Keratinocyte (primary cell): ENCODE results near the gene CAPNS2. TPM values are rescaled to one million over a fixed set of nuclear protein-coding genes. Genes with fewer than 3 reads are reported as not detected.

Source experiments
- DNase-seq: peaks from one replicate; pipeline ENCODE4 v3.0.0-alpha.2; 2011; ENCODE audit warnings: low read depth, missing footprints, low spot score
- FAIRE-seq: peaks from 2 replicates; lab custom pipeline; 2011; peaks lifted over from hg19 to GRCh38; lab: Jason Lieb, UNC
- H2AFZ ChIP-seq: 2 replicates; pipeline ENCODE4 v1.6.0; 2012; ENCODE audit warnings: low read length, control low read depth, inconsistent platforms; ENCODE audit not compliant: control insufficient read depth
- H3K27ac ChIP-seq: 2 replicates; pipeline ENCODE4 v1.5.1; 2011; ENCODE audit warnings: low read length; ENCODE audit not compliant: control insufficient read depth, insufficient read depth
- H3K27me3 ChIP-seq: 3 replicates; pipeline ENCODE4 v1.6.0; 2011; ENCODE audit warnings: low read length; ENCODE audit not compliant: control insufficient read depth, insufficient read depth; ENCODE audit errors: extremely low read depth
- H3K36me3 ChIP-seq, 2 experiments: 2 replicates in 1 of 2; 3 replicates in 1 of 2; pipeline ENCODE4 v1.5.1; 2011; ENCODE audit warnings: low read length in 2 of 2, mild to moderate bottlenecking in 1 of 2; ENCODE audit not compliant: control insufficient read depth in 2 of 2, insufficient read depth in 2 of 2; ENCODE audit errors: extremely low read depth in 1 of 2
- H3K4me1 ChIP-seq: 3 replicates; pipeline ENCODE4 v1.5.1; 2011; ENCODE audit warnings: low read length; ENCODE audit not compliant: control insufficient read depth, insufficient read depth; ENCODE audit errors: extremely low read depth
- H3K4me2 ChIP-seq: 3 replicates; pipeline ENCODE4 v1.6.0; 2011; ENCODE audit warnings: low read depth, low read length; ENCODE audit not compliant: control insufficient read depth, insufficient read depth; ENCODE audit errors: extremely low read depth
- H3K4me3 ChIP-seq, 3 experiments: fragments of 200-600 bp in 1 of 3; sonication (generic) in 1 of 3; 2 replicates in 2 of 3; 3 replicates in 1 of 3; pipeline ENCODE4 v1.5.1; 2011 to 2016; ENCODE audit warnings: low read length in 3 of 3, mild to moderate bottlenecking in 3 of 3, control low read depth in 2 of 3, inconsistent platforms in 1 of 3, low read depth in 1 of 3, mixed read lengths in 1 of 3, mixed run types in 1 of 3, moderate library complexity in 1 of 3; ENCODE audit not compliant: control insufficient read depth in 2 of 3, insufficient read depth in 2 of 3; ENCODE audit errors: extremely low read depth in 1 of 3
- H3K79me2 ChIP-seq: 2 replicates; pipeline ENCODE4 v1.6.0; 2012; ENCODE audit warnings: low read length; ENCODE audit not compliant: control insufficient read depth, insufficient read depth
- H3K9ac ChIP-seq: 3 replicates; pipeline ENCODE4 v1.6.0; 2011; ENCODE audit warnings: low read length; ENCODE audit not compliant: control insufficient read depth, insufficient read depth; ENCODE audit errors: extremely low read depth
- H3K9me1 ChIP-seq: 3 replicates; pipeline ENCODE4 v1.6.0; 2011; ENCODE audit warnings: low read length; ENCODE audit not compliant: control insufficient read depth, insufficient read depth; ENCODE audit errors: extremely low read depth
- H3K9me3 ChIP-seq: 2 replicates; pipeline ENCODE4 v1.5.1; 2012; ENCODE audit warnings: low read depth, low read length; ENCODE audit not compliant: control insufficient read depth
- H4K20me1 ChIP-seq: 3 replicates; pipeline ENCODE4 v1.6.0; 2011; ENCODE audit warnings: low read length; ENCODE audit not compliant: control insufficient read depth, insufficient read depth; ENCODE audit errors: extremely low read depth
- EZH2 ChIP-seq: IDR thresholded peaks from one replicate; pipeline ENCODE4 v1.6.1; 2012; ENCODE audit warnings: inconsistent platforms, mild to moderate bottlenecking, low read length, moderate library complexity
- dilution Hi-C: fragments of 300-500 bp; cut with MboI; formaldehyde crosslinking; loops from one replicate; pipeline ENCODE4 v1.7.0; 2020; ENCODE audit warnings: low sequenced_read_pairs; ENCODE audit not compliant: extremely low pct_ligation_motif_present
- polyA plus RNA-seq, 5 experiments: library from polyadenylated mRNA; depleted of rRNA in 3 of 5; stranded (reverse) in 3 of 5; stranded (forward) in 1 of 5; unstranded in 1 of 5; fragments of >200 nt; gene quantifications; 1 replicate in 1 of 5; 2 replicates in 3 of 5; 3 replicates in 1 of 5; pipeline versions ENCODE4 v1.2.1 to v1.2.3, GENCODE V29; 2011 to 2012; ENCODE audit warnings: missing spikeins in 2 of 5, low read depth in 1 of 5, low replicate concordance in 1 of 5
- TF ChIP-seq, protein P1 (sequence below), 3 experiments: IDR thresholded peaks in 1 of 3; conservative IDR thresholded peaks in 1 of 3; optimal IDR thresholded peaks in 1 of 3; 2 replicates in 2 of 3; 3 replicates in 1 of 3; pipeline versions ENCODE3 to v1.5.1; 2011; ENCODE audit warnings: low read length in 3 of 3, mild to moderate bottlenecking in 3 of 3, moderate library complexity in 2 of 3, control low read depth in 1 of 3, inconsistent platforms in 1 of 3; ENCODE audit not compliant: insufficient read depth in 2 of 3; ENCODE audit errors: extremely low read depth in 1 of 3

Gene CAPNS2
- polyA plus RNA-seq, 1 donor (not counting 4 experiments of a cell fraction or from before 2014, with no cell fraction given), result 70.5 TPM

- FAIRE-seq (no peak), DNase-seq (no peak)
- peaks cover 9% of the 10 kb centered on the region for H3K4me1 ChIP-seq
- H3K9me3 ChIP-seq, result no peaks in the 10 kb centered on the region
- H3K27me3 ChIP-seq, result no peaks in the 10 kb centered on the region
- no peaks in the 10 kb centered on the region for H3K9me1 ChIP-seq
- H3K4me2 ChIP-seq, result no peak overlapping the region
- H3K4me3 ChIP-seq, result no peak overlapping the region
- TF ChIP-seq EZH2, result no peak
- TF ChIP-seq, protein P1, sequence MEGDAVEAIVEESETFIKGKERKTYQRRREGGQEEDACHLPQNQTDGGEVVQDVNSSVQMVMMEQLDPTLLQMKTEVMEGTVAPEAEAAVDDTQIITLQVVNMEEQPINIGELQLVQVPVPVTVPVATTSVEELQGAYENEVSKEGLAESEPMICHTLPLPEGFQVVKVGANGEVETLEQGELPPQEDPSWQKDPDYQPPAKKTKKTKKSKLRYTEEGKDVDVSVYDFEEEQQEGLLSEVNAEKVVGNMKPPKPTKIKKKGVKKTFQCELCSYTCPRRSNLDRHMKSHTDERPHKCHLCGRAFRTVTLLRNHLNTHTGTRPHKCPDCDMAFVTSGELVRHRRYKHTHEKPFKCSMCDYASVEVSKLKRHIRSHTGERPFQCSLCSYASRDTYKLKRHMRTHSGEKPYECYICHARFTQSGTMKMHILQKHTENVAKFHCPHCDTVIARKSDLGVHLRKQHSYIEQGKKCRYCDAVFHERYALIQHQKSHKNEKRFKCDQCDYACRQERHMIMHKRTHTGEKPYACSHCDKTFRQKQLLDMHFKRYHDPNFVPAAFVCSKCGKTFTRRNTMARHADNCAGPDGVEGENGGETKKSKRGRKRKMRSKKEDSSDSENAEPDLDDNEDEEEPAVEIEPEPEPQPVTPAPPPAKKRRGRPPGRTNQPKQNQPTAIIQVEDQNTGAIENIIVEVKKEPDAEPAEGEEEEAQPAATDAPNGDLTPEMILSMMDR (optimal IDR thresholded peaks at IDR 0.05 in 1 of 3, IDR thresholded peaks at IDR 0.05 in 1 of 3, conservative IDR thresholded peaks at IDR 0.05 in 1 of 3; ENCODE audit: extremely low read depth in 1 of 3, insufficient read depth in 2 of 3, low read length in 3 of 3), result no peak
- no peak overlapping the region for H2AFZ ChIP-seq
- H3K79me2 ChIP-seq, result no peaks in the 10 kb centered on the region
- dilution Hi-C loops, result no loop called here
- H4K20me1 ChIP-seq, result no peaks in the 10 kb centered on the region
- H3K27ac ChIP-seq, result no peak overlapping the region
- H3K9ac ChIP-seq, result no peak overlapping the region
- H3K36me3 ChIP-seq, result peaks cover 6 to 7% of the 10 kb centered on the region in 2 experiments
These were observed 23.0 kb upstream of the CAPNS2 start for GRCh38 chr16:55543472-55543871.

DNA sequence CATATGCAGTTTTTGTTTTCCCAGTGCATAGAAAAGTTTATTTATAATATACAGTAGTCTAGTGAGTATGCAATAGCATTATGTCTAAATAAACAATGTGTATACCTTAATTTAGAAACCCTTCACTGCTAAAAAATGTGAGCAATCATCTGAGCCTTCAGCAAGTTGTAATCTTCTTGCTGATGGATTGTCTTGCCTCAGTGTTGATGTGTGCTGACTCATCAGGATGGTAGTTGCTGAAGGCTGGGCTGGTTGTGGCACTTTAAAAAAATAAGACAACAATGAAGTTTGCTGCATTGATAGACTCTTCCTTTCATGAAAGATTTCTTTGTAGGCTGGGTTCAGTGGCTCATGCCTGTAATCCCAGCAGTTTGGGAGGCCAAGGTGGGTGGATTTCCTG, 13.9 kb upstream of the CAPNS2 start:
- DNase-seq (peak; percentile 44), FAIRE-seq (peak; percentile 98)
- peaks cover 2% of the 10 kb centered on the region for H3K79me2 ChIP-seq

More for the DNA sequence above, 13.9 kb upstream of the CAPNS2 start:
- Histone ChIP-seq H3K36me3 (peaks cover 0 to 5% of the 10 kb centered on the region in 2 experiments), H3K27ac (peak overlapping the region; percentile 49), H3K4me1 (peaks cover 19% of the 10 kb centered on the region), H2AFZ (no peak overlapping the region), H3K27me3 (no peaks in the 10 kb centered on the region), H4K20me1 (no peaks in the 10 kb centered on the region), H3K4me2 (peak overlapping the region; percentile 53), H3K4me3 (no peak overlapping the region), H3K9me3 (no peaks in the 10 kb centered on the region), H3K9ac (no peak overlapping the region), H3K9me1 (no peaks in the 10 kb centered on the region)
- TF ChIP-seq, protein P1 (optimal IDR thresholded peaks at IDR 0.05 in 1 of 3, IDR thresholded peaks at IDR 0.05 in 1 of 3, conservative IDR thresholded peaks at IDR 0.05 in 1 of 3; ENCODE audit: extremely low read depth in 1 of 3, insufficient read depth in 2 of 3, low read length in 3 of 3), result no peak
- no peak for TF ChIP-seq EZH2
- dilution Hi-C loops, result no loop called here
